GM21717 (cell line): ENCODE data around the gene ZSCAN21.

Source experiments
- ATAC-seq: cut with Tn5 transposase; IDR thresholded peaks from one replicate; pipeline ENCODE4 v1.9.1; 2021; ENCODE audit warnings: mild to moderate bottlenecking, moderate library complexity; ENCODE audit not compliant: unreplicated experiment

Gene ZSCAN21

GRCh38 chr7:100072462-100072861, 22.9 kb downstream of the ZSCAN21 start:
- no peak for ATAC-seq

GRCh38 chr7:100074841-100075240, 25.3 kb downstream of the ZSCAN21 start:
- no peak for ATAC-seq

GRCh38 chr7:100075418-100075817, 25.8 kb downstream of the ZSCAN21 start:
- ATAC-seq: no peak

GRCh38 chr7:100077205-100077604, 27.6 kb downstream of the ZSCAN21 start:
- ATAC-seq: no peak

- ATAC-seq: no peak
These were observed 29.5 kb downstream of the ZSCAN21 start for GRCh38 chr7:100079024-100079560.

GRCh38 chr7:100080907-100081534, 31.4 kb downstream of the ZSCAN21 start:
- ATAC-seq: peak; percentile 2

- peak; percentile 70 for ATAC-seq
These were observed 32.0 kb downstream of the ZSCAN21 start, which contains the start of gene ZNF3 for GRCh38 chr7:100081535-100082102. ZNF3 (minus strand) TSS chr7:100081723; CDS start chr7:100077357, 4,366 bp downstream.

GRCh38 chr7:100082978-100083377, 33.4 kb downstream of the ZSCAN21 start:
- ATAC-seq: no peak

- ATAC-seq: no peak
These were observed 35.9 kb downstream of the ZSCAN21 start for GRCh38 chr7:100085515-100085914.

GRCh38 chr7:100087055-100087750, 37.6 kb downstream of the ZSCAN21 start:
- ATAC-seq: no peak

GRCh38 chr7:100088095-100088620, 38.6 kb downstream of the ZSCAN21 start:
- no peak for ATAC-seq

GRCh38 chr7:100088621-100089457, 39.3 kb downstream of the ZSCAN21 start, which contains the start of gene COPS6:
COPS6 (plus strand) TSS chr7:100088969; CDS start chr7:100088991, 22 bp downstream.
- ATAC-seq: no peak

GRCh38 chr7:100089458-100090196, 40.1 kb downstream of the ZSCAN21 start:
- no peak for ATAC-seq

- ATAC-seq: no peak
These were observed 41.2 kb downstream of the ZSCAN21 start for GRCh38 chr7:100090527-100091410.

GRCh38 chr7:100091411-100092181, 42.0 kb downstream of the ZSCAN21 start:
- no peak for ATAC-seq

GRCh38 chr7:100093054-100093453, 43.5 kb downstream of the ZSCAN21 start:
- no peak for ATAC-seq

- no peak for ATAC-seq
These were observed 43.9 kb downstream of the ZSCAN21 start for GRCh38 chr7:100093498-100093897.

- ATAC-seq: no peak
These were observed 44.4 kb downstream of the ZSCAN21 start for GRCh38 chr7:100093925-100094486.
